ENCODE data around the gene RBMS3. TPM values are rescaled to one million over a fixed set of nuclear protein-coding genes. Genes with fewer than 3 reads are reported as not detected.

RBMS3 gene
- total RNA-seq, 4 donors from 2014 or later, result 3.8 to 18.7 (median 14.6) TPM

- in situ Hi-C loops (cut with MboI; ENCODE audit: low pct_ligation_motif_present in 1 of 4, low pct_unique_long_range_greater_than_20kb in 1 of 4, low sequenced_read_pairs in 3 of 4), result no loop called here
- no peak for DNase-seq
- Histone ChIP-seq H3K9me3 (no peaks in the 10 kb centered on the region), H3K27me3 (no peaks in the 10 kb centered on the region), H3K4me3 (no peak overlapping the region), H3K36me3 (no peaks in the 10 kb centered on the region), H3K27ac (no peak overlapping the region), H3K4me1 (no peaks in the 10 kb centered on the region)
- intact Hi-C loops (cut with DNase I; ENCODE audit: low total_unique reads), result no loop called here
- WGBS, 2 donors (ENCODE audit: low coverage in 1 of 2), result 67 to 83% methylated on average over 2 of the region's 2 CpGs
- TF ChIP-seq POLR2AphosphoS5 (IDR thresholded peaks at IDR 0.05), result no peak
- no peak for TF ChIP-seq POLR2A (IDR thresholded peaks at IDR 0.05)
- TF ChIP-seq EP300 (IDR thresholded peaks at IDR 0.05; ENCODE audit: low read depth), result no peak
- TF ChIP-seq CTCF (IDR thresholded peaks at IDR 0.05), result no peak
Observed at GRCh38 chr3:29261119-29261518, 19.8 kb upstream of the RBMS3 start.

DNA sequence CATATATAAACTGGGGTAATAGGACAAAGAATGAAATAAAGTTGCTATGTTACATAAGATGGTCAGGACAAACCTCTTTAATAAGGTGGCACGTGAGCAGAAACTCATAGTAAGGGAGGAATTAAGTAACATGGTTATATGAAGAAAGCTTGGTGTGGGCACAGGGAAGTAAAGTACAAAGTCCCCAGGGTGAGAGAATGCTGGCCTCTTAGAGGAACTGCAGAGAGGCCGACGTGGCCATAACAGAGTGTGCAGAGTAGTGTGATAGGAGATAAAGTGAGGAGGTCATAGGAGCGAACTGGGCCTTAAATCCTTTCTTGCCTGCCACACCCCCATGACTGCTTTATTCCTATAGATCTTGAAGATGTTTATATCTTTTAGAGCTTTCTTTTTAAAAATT lies 17.4 kb upstream of the RBMS3 start:
- no peak overlapping the region for H3K4me3 ChIP-seq
- no peak overlapping the region for H3K27ac ChIP-seq
- WGBS, 2 donors (ENCODE audit: low coverage in 1 of 2), result 81 to 89% methylated on average over 4 of the region's 4 CpGs
- TF ChIP-seq EP300 (IDR thresholded peaks at IDR 0.05; ENCODE audit: low read depth), result no peak
- no peak for TF ChIP-seq POLR2A (IDR thresholded peaks at IDR 0.05)
- TF ChIP-seq POLR2AphosphoS5 (IDR thresholded peaks at IDR 0.05), result no peak
- TF ChIP-seq CTCF (IDR thresholded peaks at IDR 0.05), result no peak
- no peak for DNase-seq
- no peaks in the 10 kb centered on the region for H3K36me3 ChIP-seq
- in situ Hi-C loops (cut with MboI; ENCODE audit: low pct_ligation_motif_present in 1 of 4, low pct_unique_long_range_greater_than_20kb in 1 of 4, low sequenced_read_pairs in 3 of 4) (no loop called here), intact Hi-C loops (cut with DNase I; ENCODE audit: low total_unique reads) (no loop called here)
- H3K9me3 ChIP-seq, result no peaks in the 10 kb centered on the region
- H3K4me1 ChIP-seq, result no peaks in the 10 kb centered on the region
- H3K27me3 ChIP-seq, result no peaks in the 10 kb centered on the region

DNA sequence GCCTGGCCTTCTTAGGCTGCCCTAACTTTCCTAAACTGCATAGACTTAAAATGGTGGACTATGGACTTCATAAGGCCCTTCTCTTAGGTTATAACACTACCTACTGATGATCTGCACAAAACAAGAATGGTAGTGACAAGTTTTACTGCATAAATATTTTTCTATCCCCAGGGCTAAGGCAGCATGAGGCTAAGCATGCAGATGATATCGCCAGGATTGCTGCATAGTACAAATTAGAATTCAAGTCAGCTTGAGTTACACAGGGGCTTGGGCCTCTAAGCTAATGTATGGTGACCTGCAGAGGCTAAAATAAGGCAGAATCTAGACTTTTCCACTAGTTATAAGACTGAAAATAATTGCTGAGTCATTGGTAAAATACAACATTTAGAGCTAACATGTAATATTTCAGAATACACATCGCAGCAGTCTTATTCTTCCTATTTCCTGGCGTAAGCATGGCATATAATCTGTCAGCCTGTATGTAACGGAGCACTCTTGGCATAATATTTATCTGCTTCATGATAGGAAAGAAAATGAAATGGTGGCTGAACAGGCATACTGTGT lies 15.3 kb upstream of the RBMS3 start:
- no peak for DNase-seq
- no peak for TF ChIP-seq POLR2A (IDR thresholded peaks at IDR 0.05)
- Histone ChIP-seq H3K27ac (no peak overlapping the region), H3K27me3 (no peaks in the 10 kb centered on the region), H3K4me3 (no peak overlapping the region), H3K36me3 (no peaks in the 10 kb centered on the region), H3K9me3 (no peaks in the 10 kb centered on the region), H3K4me1 (no peaks in the 10 kb centered on the region)
- in situ Hi-C loops (cut with MboI; ENCODE audit: low pct_ligation_motif_present in 1 of 4, low pct_unique_long_range_greater_than_20kb in 1 of 4, low sequenced_read_pairs in 3 of 4), result no loop called here
- intact Hi-C loops (cut with DNase I; ENCODE audit: low total_unique reads), result no loop called here
- WGBS, 2 donors (ENCODE audit: low coverage in 1 of 2), result 86 to 88% methylated on average over 3 to 4 of the region's 4 CpGs

GRCh38 chr3:29267226-29267625 lies 13.6 kb upstream of the RBMS3 start:
- Histone ChIP-seq H3K27ac (no peak overlapping the region), H3K4me1 (no peaks in the 10 kb centered on the region), H3K4me3 (no peak overlapping the region), H3K9me3 (no peaks in the 10 kb centered on the region), H3K36me3 (no peaks in the 10 kb centered on the region), H3K27me3 (no peaks in the 10 kb centered on the region)
- TF ChIP-seq CTCF (IDR thresholded peaks at IDR 0.05), result no peak
- TF ChIP-seq POLR2AphosphoS5 (IDR thresholded peaks at IDR 0.05), result no peak
- TF ChIP-seq EP300 (IDR thresholded peaks at IDR 0.05; ENCODE audit: low read depth), result no peak
- no peak for TF ChIP-seq POLR2A (IDR thresholded peaks at IDR 0.05)
- in situ Hi-C loops (cut with MboI; ENCODE audit: low pct_ligation_motif_present in 1 of 4, low pct_unique_long_range_greater_than_20kb in 1 of 4, low sequenced_read_pairs in 3 of 4) (no loop called here), intact Hi-C loops (cut with DNase I; ENCODE audit: low total_unique reads) (no loop called here)
- WGBS, 2 donors (ENCODE audit: low coverage in 1 of 2), result 74 to 80% methylated on average over 1 to 4 of the region's 4 CpGs
- no peak for DNase-seq

- H3K4me3 ChIP-seq, result no peak overlapping the region
- DNase-seq, result no peak
- TF ChIP-seq CTCF (IDR thresholded peaks at IDR 0.05) (no peak), POLR2A (IDR thresholded peaks at IDR 0.05) (no peak), POLR2AphosphoS5 (IDR thresholded peaks at IDR 0.05) (no peak), EP300 (IDR thresholded peaks at IDR 0.05; ENCODE audit: low read depth) (no peak)
- no peak overlapping the region for H3K27ac ChIP-seq
- no peaks in the 10 kb centered on the region for H3K9me3 ChIP-seq
- 89% methylated on average over 2 of the region's 2 CpGs; no CpG with 5 or more reads in 1 of the 2 donors for WGBS, 2 donors (ENCODE audit: low coverage in 1 of 2)
- no peaks in the 10 kb centered on the region for H3K4me1 ChIP-seq
- intact Hi-C loops (cut with DNase I; ENCODE audit: low total_unique reads) (no loop called here), in situ Hi-C loops (cut with MboI; ENCODE audit: low pct_ligation_motif_present in 1 of 4, low pct_unique_long_range_greater_than_20kb in 1 of 4, low sequenced_read_pairs in 3 of 4) (no loop called here)
- no peaks in the 10 kb centered on the region for H3K27me3 ChIP-seq
- H3K36me3 ChIP-seq, result no peaks in the 10 kb centered on the region
Observed at GRCh38 chr3:29268651-29269050, 12.2 kb upstream of the RBMS3 start.
